HG03135 (cell line): ENCODE measurements around the gene MYADM.

Experiments
- ATAC-seq: cut with Tn5 transposase; IDR thresholded peaks from one replicate; pipeline ENCODE4 v1.9.1; 2021; ENCODE audit warnings: mild to moderate bottlenecking, moderate library complexity; ENCODE audit not compliant: unreplicated experiment

MYADM gene

GRCh38 chr19:53909471-53910169 is 41.9 kb downstream of the MYADM start:
- no peak for ATAC-seq

DNA sequence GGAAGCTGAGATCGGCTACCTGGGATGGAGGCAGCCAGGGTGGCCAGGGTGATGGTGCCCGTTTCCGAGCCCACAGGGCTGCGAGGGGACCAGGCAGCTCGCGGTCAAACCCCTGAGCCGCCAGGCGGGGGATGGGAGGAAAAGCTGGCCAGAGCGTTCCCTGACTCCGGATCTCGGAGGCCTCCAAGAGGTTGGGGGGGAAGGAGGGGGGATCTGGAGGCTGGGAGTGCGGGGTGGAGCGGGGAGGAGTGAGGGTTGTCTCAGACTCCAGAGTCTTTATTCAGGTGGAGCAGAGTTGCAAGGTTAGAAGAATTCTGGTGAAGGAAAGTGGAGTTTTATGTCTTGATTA is 42.5 kb downstream of the MYADM start:
- no peak for ATAC-seq

- ATAC-seq = no peak
Observed at GRCh38 chr19:53912653-53913052, 45.0 kb downstream of the MYADM start.

GRCh38 chr19:53915000-53915399 is 47.3 kb downstream of the MYADM start:
- ATAC-seq = no peak

DNA sequence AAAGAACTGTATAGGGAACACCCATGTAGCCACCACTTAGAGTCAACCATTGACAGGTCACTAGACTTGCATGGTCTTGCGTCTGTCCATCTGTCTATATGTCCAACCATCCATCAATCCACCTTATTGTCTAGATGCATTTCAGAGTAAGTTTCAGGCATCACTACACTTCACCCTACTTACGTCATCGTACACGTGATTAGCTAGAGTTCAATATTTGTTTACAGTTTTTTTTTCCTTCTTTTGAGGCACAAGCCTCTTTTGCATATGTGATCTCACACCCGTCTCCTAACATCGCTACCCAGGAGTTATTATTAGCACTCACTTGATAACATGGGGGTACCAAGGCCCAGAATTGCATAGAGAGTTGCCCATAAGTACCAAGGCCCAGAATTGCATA is 48.3 kb downstream of the MYADM start:
- ATAC-seq = no peak

- no peak for ATAC-seq
Observed at GRCh38 chr19:53917356-53917755, 49.7 kb downstream of the MYADM start.
